ENCODE data around the gene ATG7.

DNA sequence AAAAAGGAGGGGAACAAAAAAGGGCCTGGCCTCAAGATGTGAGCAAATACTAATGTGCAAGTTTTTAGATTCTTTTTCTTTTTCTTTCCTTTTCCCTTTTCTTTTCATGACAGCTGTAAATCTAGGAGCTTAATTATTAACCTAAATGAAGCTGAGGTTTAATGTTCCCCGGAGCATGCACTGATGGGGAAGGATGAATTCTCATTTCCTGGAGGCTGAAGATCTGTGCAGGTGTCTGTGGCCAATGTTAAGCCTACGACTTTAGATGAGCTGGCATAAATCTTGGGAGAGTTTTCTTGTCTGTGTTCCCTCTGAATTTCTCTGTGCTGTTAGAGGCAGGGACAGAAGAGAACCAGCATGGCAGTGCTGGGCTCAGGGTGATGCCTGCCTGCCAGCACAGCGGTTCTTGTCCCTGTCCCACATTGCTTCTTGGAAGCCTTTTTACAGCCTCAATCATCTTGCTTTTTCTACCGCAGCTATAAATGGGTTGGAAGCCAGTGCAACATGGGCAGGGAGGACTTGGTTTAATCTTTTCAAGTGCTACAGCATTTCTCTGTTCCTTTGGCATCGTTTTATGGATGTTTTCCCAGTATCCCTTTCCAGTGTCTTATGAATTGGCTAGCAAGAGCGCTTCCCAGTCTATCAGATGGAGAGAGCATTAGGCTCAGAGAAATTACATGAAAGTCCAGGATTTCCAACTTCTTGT is 119.1 kb downstream of the ATG7 start:
- TF ChIP-seq SP1 (IDR thresholded peaks at IDR 0.05; ENCODE audit: low read depth, low read length) = no peak
- TF ChIP-seq, protein P1, sequence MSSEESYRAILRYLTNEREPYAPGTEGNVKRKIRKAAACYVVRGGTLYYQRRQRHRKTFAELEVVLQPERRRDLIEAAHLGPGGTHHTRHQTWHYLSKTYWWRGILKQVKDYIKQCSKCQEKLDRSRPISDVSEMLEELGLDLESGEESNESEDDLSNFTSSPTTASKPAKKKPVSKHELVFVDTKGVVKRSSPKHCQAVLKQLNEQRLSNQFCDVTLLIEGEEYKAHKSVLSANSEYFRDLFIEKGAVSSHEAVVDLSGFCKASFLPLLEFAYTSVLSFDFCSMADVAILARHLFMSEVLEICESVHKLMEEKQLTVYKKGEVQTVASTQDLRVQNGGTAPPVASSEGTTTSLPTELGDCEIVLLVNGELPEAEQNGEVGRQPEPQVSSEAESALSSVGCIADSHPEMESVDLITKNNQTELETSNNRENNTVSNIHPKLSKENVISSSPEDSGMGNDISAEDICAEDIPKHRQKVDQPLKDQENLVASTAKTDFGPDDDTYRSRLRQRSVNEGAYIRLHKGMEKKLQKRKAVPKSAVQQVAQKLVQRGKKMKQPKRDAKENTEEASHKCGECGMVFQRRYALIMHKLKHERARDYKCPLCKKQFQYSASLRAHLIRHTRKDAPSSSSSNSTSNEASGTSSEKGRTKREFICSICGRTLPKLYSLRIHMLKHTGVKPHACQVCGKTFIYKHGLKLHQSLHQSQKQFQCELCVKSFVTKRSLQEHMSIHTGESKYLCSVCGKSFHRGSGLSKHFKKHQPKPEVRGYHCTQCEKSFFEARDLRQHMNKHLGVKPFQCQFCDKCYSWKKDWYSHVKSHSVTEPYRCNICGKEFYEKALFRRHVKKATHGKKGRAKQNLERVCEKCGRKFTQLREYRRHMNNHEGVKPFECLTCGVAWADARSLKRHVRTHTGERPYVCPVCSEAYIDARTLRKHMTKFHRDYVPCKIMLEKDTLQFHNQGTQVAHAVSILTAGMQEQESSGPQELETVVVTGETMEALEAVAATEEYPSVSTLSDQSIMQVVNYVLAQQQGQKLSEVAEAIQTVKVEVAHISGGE (CRISPR knock-in tag; IDR thresholded peaks at IDR 0.05) = no peak
- TF ChIP-seq DPF2 (IDR thresholded peaks at IDR 0.05) = no peak
- TF ChIP-seq HCFC1 (IDR thresholded peaks at IDR 0.05; ENCODE audit: low read length) = no peak
- TF ChIP-seq HDAC6 (IDR thresholded peaks at IDR 0.05; ENCODE audit: unreplicated experiment) = no peak
- TF ChIP-seq, protein P2, sequence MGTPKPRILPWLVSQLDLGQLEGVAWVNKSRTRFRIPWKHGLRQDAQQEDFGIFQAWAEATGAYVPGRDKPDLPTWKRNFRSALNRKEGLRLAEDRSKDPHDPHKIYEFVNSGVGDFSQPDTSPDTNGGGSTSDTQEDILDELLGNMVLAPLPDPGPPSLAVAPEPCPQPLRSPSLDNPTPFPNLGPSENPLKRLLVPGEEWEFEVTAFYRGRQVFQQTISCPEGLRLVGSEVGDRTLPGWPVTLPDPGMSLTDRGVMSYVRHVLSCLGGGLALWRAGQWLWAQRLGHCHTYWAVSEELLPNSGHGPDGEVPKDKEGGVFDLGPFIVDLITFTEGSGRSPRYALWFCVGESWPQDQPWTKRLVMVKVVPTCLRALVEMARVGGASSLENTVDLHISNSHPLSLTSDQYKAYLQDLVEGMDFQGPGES (IDR thresholded peaks at IDR 0.05) = no peak
- no peak for TF ChIP-seq FOXM1 (IDR thresholded peaks at IDR 0.05; ENCODE audit: low read depth, low read length)
- TF ChIP-seq POLR2A (IDR thresholded peaks at IDR 0.05; ENCODE audit: low read depth, low read length) = no peak
- TF ChIP-seq ETV6 (conservative IDR thresholded peaks at IDR 0.05 in 1 of 2, IDR thresholded peaks at IDR 0.05 in 1 of 2; ENCODE audit: borderline replicate concordance in 1 of 2, low read depth in 1 of 2) = no peak
- TF ChIP-seq SPI1 (IDR thresholded peaks at IDR 0.05; ENCODE audit: borderline replicate concordance, insufficient read depth, low read depth, low read length) = no peak
- TF ChIP-seq EP300 (IDR thresholded peaks at IDR 0.05; ENCODE audit: borderline replicate concordance in 1 of 2, control insufficient read depth in 1 of 2, low read depth in 2 of 2, low read length in 2 of 2) = no peak
